UCSD-AML1 (cell line): ENCODE measurements around the gene TTC28.
"Not testable (repeated sequence)": the region's sequence is repeated elsewhere in the genome, so short reads cannot be mapped to it uniquely, and the experiment has no call there.

ENCODE experiments used
- DNase-seq: peaks from one replicate; lab custom pipeline; 2025; ENCODE audit not compliant: unreplicated experiment; lab: John Stamatoyannopoulos, UW

The TTC28 gene

GRCh38 chr22:28679611-28680287 is at the start of gene TTC28:
TSS of gene TTC28 (minus strand) at chr22:28679840. CDS start at chr22:28679723, 117 bp downstream.
- not testable (repeated sequence) for DNase-seq

- DNase-seq: no peak
Observed at GRCh38 chr22:28728621-28729313, 49.1 kb upstream of the TTC28 start.

- DNase-seq: no peak
Observed at GRCh38 chr22:28728002-28728401, 48.4 kb upstream of the TTC28 start.

DNA sequence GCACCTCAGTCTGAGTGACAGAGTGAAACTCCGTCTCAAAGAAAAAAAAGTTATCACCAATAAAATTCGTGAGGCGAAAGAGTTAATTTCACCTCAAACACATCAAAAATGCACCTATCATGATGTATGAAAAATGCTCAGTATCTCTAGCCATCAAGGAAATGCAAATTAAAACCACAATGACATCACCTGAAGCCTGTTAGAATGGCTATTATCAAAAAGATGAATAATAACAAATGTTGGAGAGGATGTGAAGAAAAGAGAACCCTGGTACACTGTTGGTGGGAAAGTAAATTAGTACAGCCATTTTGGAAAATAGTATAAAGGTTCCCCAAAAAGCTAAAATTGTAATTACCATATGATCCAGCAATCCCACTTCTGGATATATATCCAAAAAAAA is 38.4 kb upstream of the TTC28 start:
- DNase-seq: no peak

GRCh38 chr22:28716686-28717085 is 37.0 kb upstream of the TTC28 start:
- DNase-seq: no peak

- DNase-seq: no peak
Observed at GRCh38 chr22:28715611-28716010, 36.0 kb upstream of the TTC28 start.

- no peak for DNase-seq
Observed at GRCh38 chr22:28714043-28714628, 34.5 kb upstream of the TTC28 start.

DNA sequence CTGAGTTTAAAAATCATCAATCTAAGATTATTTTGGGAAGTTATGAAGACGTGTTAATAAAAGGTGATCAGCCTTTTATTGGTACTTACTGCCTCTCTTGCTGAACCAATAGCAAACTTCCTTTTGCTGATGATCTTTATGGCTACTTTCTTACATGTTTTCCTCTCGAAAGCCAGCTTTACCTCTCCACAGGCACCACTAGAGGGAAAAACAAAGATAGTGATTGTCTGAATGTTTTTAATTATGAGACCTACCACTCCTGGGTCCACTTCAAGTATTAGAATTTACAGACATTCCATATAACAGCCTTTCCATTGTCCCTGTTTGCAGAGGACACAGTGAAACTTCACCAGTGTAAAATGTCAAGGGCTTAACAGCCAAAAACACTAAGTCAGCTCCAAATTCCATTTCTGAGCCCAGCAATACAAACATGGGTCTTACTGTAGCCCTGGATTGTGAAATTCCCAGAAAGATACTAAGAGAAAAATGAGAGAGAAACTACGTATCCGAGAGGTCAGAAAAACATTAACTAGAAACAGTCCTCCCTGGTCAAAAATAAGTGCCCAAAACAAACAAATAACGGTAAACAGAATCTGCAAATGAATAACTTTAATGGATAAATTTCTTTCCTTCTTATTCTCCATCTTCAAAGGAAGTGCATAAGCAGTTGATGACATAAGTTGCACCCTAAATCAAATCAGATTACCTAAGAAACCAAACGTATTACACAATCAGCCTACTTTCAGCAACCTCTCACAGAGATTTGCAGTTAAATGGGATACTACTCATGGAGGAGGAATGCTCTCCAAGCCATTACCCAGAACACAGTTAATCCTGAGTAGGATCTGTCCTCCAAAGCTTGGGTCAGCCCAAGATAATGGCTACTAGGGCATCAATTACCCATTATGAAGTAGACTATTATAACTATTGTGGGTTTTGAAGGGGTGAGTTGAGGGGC is 32.5 kb upstream of the TTC28 start:
- DNase-seq: no peak

GRCh38 chr22:28711341-28711740 is 31.7 kb upstream of the TTC28 start:
- DNase-seq: no peak

DNA sequence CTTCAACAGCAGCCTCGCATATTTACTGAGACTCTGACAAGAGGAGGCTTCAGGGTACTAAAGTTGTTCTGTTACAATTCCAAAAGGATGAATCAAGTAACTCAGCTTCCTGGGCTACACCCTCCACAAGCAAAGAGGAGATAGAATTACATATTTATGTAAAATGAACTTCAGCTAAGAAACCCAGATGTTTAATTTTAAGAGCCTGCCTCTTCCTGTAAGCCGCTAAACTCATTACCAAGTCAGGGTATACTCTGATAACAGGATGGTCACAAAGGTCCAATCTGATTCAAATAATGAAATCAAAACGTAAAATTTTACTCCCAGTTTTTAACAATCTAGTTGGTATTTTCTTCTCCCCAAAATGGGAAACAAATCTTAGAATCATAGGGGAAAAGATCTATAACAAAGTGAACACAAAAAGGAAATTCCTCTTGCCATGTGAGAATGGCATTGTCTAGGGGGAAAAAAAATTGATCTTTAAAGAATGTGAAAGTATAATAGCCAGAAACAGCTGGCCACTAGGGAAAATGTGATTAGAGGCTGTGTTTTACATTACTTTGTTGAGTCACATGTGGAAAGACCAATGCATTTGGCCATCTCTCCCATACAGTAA is 31.0 kb upstream of the TTC28 start:
- DNase-seq: no peak

DNA sequence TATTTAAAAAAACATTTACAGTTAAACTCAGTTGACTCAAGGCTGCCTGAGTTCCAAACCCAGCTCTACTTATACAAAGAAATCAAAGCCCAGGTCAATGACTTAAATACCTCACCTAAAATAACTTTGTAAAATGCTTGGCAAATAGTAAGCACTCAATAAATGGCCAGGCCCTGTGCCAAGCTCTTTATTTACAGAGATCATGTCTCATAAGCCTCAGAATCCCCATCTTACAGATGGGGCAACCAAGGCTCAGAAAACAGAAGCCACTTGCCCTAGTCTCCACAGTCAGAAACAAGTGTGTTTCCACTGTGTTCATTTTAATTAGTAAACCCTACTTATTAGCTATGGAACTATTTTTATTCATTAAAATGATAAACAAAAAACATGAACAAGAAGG is 30.5 kb upstream of the TTC28 start:
- no peak for DNase-seq

DNA sequence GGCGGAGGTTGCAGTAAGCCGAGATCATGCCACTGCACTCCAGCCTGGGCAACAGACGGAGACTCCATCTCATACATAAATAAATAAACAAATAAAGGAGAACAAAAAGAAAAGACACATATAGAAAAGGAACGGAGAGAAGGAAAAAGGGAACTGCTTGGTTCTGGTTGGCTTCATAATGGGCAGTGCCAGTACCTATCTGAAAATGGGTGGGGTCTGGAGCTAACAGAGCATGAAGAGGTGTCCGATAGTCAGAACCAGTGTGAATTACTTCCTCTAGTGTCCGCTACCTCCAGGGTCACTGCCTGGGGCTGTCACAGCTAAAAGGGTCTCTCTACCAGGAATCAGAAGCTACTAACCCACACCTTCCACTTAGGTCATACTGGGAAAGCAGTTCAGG is 27.2 kb upstream of the TTC28 start:
- no peak for DNase-seq

DNA sequence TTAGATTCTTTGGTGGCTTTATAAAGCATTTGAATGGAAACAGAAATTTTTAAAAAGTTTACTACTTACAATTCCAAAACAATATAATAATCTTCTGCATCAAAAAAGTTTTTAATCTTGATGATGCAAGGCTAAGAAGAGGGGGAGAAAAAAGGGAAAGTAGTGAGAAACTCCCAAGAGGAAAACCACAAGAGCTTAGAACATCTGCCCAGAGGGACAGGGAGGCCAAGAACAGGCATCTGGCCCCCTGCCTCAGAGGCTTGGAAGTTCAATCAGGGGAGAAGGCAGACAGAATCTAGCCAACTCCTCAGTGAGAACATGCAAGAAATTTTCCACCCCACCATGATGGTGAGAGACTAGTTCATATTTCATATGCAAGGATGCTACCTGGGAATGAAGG is 23.8 kb upstream of the TTC28 start:
- no peak for DNase-seq

DNA sequence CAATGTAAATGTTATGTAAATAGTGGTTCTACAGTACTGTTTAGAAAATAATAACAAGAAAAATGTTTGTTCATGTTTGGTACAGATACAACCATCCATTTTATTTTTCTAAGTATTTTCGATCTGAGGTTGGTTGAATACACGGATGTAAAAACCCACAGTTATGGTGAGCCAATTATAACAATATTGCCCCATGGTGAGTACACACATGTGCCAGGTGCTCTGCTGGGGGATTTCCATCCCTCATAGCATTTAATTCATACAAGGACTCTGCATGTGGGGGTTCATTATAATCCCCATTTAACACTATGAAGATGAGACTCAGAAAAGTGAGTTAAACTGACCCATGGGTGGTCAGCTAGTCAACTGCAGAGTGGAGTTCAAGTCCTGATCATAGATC is 23.3 kb upstream of the TTC28 start:
- no peak for DNase-seq

DNA sequence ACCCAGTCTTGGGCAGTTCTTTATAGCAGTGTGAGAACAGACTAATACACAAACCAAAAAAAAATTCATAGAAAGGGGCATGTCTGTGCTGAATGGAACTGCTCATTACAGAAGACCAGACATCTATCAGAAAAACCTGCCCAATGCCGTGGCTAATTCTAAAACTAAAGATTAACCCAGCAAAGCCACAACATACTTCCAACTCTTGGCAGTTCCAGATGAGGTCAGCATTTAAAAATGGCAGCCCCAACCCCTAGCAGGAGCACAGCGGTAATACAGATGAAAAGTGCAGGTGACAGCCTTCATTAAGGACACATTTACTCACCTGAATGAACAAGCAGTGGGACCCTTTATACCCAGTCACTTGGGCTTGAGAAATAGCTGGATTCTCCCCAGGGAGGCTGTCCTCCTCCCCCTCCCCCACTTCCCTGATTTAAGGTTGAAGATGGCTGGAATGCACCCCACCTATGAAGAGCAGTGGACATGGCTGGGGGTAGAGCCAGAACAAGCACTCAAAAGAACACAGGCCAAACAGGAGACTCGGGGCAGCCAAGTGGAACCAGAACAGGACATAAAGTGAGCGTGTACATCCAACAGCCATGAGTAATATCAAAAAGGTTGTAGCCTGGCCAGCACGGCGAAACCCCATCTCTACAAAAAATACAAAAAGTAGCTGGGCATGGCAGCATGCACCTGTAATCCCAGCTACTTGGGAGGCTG is 13.6 kb upstream of the TTC28 start:
- not testable (repeated sequence) for DNase-seq

DNA sequence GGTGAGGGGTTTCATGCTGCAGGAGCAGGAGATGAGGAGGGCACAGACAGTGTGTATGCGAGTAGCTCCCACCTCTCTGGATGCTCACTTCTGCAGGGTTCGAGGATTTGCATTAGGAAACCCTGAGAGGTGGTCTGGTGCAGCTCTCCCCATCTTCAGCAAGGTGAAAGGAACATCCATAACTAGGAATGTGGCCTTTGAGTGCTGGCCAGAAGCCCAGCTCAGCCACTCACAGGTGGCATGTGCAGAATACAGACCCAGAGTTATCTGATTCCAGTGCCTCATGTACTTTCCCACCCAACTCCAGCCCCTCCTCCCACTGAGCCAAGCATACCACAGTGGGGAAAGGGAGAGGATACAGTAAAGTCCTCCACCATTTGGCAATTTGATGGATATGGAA is 10.2 kb upstream of the TTC28 start:
- not testable (repeated sequence) for DNase-seq

- not testable (repeated sequence) for DNase-seq
Observed at GRCh38 chr22:28682966-28683365, 3.3 kb upstream of the TTC28 start.

GRCh38 chr22:28680813-28681490 is 1.3 kb upstream of the TTC28 start:
- not testable (repeated sequence) for DNase-seq

- DNase-seq: not testable (repeated sequence)
Observed at GRCh38 chr22:28678778-28679610, 646 bp downstream of the TTC28 start.
